CD14-positive monocyte (primary cell): ENCODE data around the gene FOXO1. TPM values are rescaled to one million over a fixed set of nuclear protein-coding genes. Genes with fewer than 3 reads are reported as not detected.

Experiments
- DNase-seq, 3 donors: peaks; one replicate each; pipeline ENCODE4 v3.0.0-alpha.2; 2011 to 2022
- H2AFZ ChIP-seq: 2 replicates; pipeline ENCODE4 v1.6.0; 2012; ENCODE audit warnings: mild to moderate bottlenecking, low read depth, low read length, inconsistent platforms; ENCODE audit not compliant: insufficient read depth, poor library complexity, severe bottlenecking
- H3K27ac ChIP-seq, 2 donors: 1 replicate in 1 of 2; 2 replicates in 1 of 2; pipeline ENCODE4 v1.5.1; 2012 to 2013; ENCODE audit warnings: low read length in 2 of 2, control low read depth in 1 of 2, inconsistent platforms in 1 of 2, low read depth in 1 of 2, mild to moderate bottlenecking in 1 of 2
- H3K27me3 ChIP-seq, 2 donors: one replicate each; pipeline versions ENCODE4 v1.6.0 to v1.6.1; 2011 to 2013; ENCODE audit warnings: low read length in 2 of 2; ENCODE audit not compliant: control insufficient read depth in 2 of 2, insufficient read depth in 2 of 2
- H3K36me3 ChIP-seq, 2 donors: replicated peaks in 1 of 2; 1 replicate in 1 of 2; 2 replicates in 1 of 2; pipeline versions ENCODE4 v1.5.1 to v1.6.1; 2012 to 2013; ENCODE audit warnings: low read length in 2 of 2, control low read depth in 1 of 2, inconsistent platforms in 1 of 2, mild to moderate bottlenecking in 1 of 2; ENCODE audit not compliant: insufficient read depth in 2 of 2, control insufficient read depth in 1 of 2
- H3K4me1 ChIP-seq, 2 donors: 1 replicate in 1 of 2; 2 replicates in 1 of 2; pipeline versions ENCODE4 v1.5.1 to v1.6.1; 2012 to 2013; ENCODE audit warnings: low read length in 2 of 2, control low read depth in 1 of 2, inconsistent platforms in 1 of 2, mild to moderate bottlenecking in 1 of 2, moderate library complexity in 1 of 2; ENCODE audit not compliant: insufficient read depth in 2 of 2, control insufficient read depth in 1 of 2
- H3K4me2 ChIP-seq: replicated peaks from 2 replicates; pipeline ENCODE3; 2012; ENCODE audit warnings: low read length, moderate library complexity, mild to moderate bottlenecking; ENCODE audit not compliant: poor library complexity, severe bottlenecking; ENCODE audit errors: extremely low read depth
- H3K4me3 ChIP-seq, 3 experiments: fragments of 200-600 bp in 1 of 3; sonication (generic) in 1 of 3; replicated peaks in 1 of 3; 1 replicate in 2 of 3; 2 replicates in 1 of 3; pipeline ENCODE4 v1.5.1; 2011 to 2013; ENCODE audit warnings: low read length in 3 of 3, mild to moderate bottlenecking in 3 of 3, control low read depth in 2 of 3, low read depth in 2 of 3, inconsistent platforms in 1 of 3, moderate library complexity in 1 of 3
- H3K79me2 ChIP-seq: 2 replicates; pipeline ENCODE4 v1.6.0; 2012; ENCODE audit warnings: mild to moderate bottlenecking, control low read depth, inconsistent platforms, low read length, moderate library complexity; ENCODE audit not compliant: insufficient read depth
- H3K9ac ChIP-seq: 2 replicates; pipeline ENCODE4 v1.6.0; 2017; ENCODE audit warnings: low read length, mild to moderate bottlenecking; ENCODE audit not compliant: insufficient read depth, poor library complexity, severe bottlenecking
- H3K9me3 ChIP-seq, 2 donors: replicated peaks in 1 of 2; 1 replicate in 1 of 2; 2 replicates in 1 of 2; pipeline versions ENCODE4 v1.5.1 to v1.6.1; 2012 to 2013; ENCODE audit warnings: low read length in 2 of 2, control low read depth in 1 of 2; ENCODE audit not compliant: control insufficient read depth in 1 of 2, insufficient read depth in 1 of 2
- H4K20me1 ChIP-seq: 2 replicates; pipeline ENCODE4 v1.6.0; 2012; ENCODE audit warnings: mild to moderate bottlenecking, low read length, control low read depth, moderate library complexity; ENCODE audit not compliant: insufficient read depth
- H3K27ac Mint-ChIP-seq, 7 donors: one replicate each; pipeline ENCODE4 v1.8.0; 2020; ENCODE audit warnings: mild to moderate bottlenecking in 7 of 7, mixed read lengths in 7 of 7, moderate library complexity in 6 of 7, inconsistent platforms in 2 of 7
- H3K27me3 Mint-ChIP-seq, 3 donors: one replicate each; pipeline ENCODE4 v1.8.0; 2021 to 2022; ENCODE audit warnings: low read depth in 3 of 3, mild to moderate bottlenecking in 3 of 3, mixed read lengths in 3 of 3, moderate library complexity in 3 of 3, inconsistent platforms in 1 of 3
- H3K36me3 Mint-ChIP-seq, 2 donors: one replicate each; pipeline ENCODE4 v1.8.0; 2020; ENCODE audit warnings: mixed read lengths in 2 of 2, inconsistent platforms in 1 of 2, mild to moderate bottlenecking in 1 of 2
- H3K4me1 Mint-ChIP-seq: one replicate; pipeline ENCODE4 v1.8.0; 2020; ENCODE audit warnings: mild to moderate bottlenecking, mixed read lengths
- H3K4me3 Mint-ChIP-seq, 2 donors: one replicate each; pipeline ENCODE4 v1.8.0; 2020; ENCODE audit warnings: mild to moderate bottlenecking in 2 of 2, mixed read lengths in 2 of 2, moderate library complexity in 1 of 2
- H3K9me3 Mint-ChIP-seq, 7 donors: one replicate each; pipeline ENCODE4 v1.8.0; 2020 to 2022; ENCODE audit warnings: mixed read lengths in 7 of 7, mild to moderate bottlenecking in 6 of 7, moderate library complexity in 6 of 7, inconsistent platforms in 2 of 7
- WGBS: methylation state at CpG from one replicate; pipeline ENCODE4 v1.1.5; 2013; ENCODE audit warnings: missing lambda C conversion rate; ENCODE audit not compliant: insufficient coverage; 5-methylcytosine and 5-hydroxymethylcytosine counted together
- intact Hi-C, 2 donors: fragments of 100-400 bp; cut with micrococcal nuclease; formaldehyde crosslinking; loops; one replicate each; pipeline versions ENCODE4 v1.15.0 to v1.15.1; 2023
- polyA plus RNA-seq, 3 donors: library from polyadenylated mRNA; depleted of rRNA in 1 of 3; unstranded in 2 of 3; stranded (reverse) in 1 of 3; fragments of 300-500 nt in 2 of 3; fragments of >200 nt in 1 of 3; fragmentation: Illumina TruSeq in 2 of 3; gene quantifications; 1 replicate in 2 of 3; 2 replicates in 1 of 3; pipeline ENCODE4 v1.2.3, GENCODE V29; 2012 to 2021
- TF ChIP-seq, protein P1 (sequence below): fragments of 200-600 bp; IDR thresholded peaks from one replicate; pipeline ENCODE4 v1.8.0; 2022; ENCODE audit warnings: antibody characterized with exemption, mild to moderate bottlenecking

Gene FOXO1
- polyA plus RNA-seq, 3 donors = 3.1 to 11.3 (median 8.0) TPM

- 100% methylated on average over 5 of the region's 7 CpGs for WGBS
Measured at GRCh38 chr13:40546047-40546446, 120.4 kb downstream of the FOXO1 start.

GRCh38 chr13:40540328-40541044 is 126.0 kb downstream of the FOXO1 start:
- peaks cover 22% of the 10 kb centered on the region for H3K4me1 Mint-ChIP-seq
- peak overlapping the region; percentile 8 to 84 for H3K4me3 Mint-ChIP-seq
- no peaks in the 10 kb centered on the region for H3K27me3 ChIP-seq
- peak overlapping the region; percentile 39 for H3K9ac ChIP-seq
- no CpG with 5 or more reads among the region's 8 CpGs for WGBS
- H3K9me3 Mint-ChIP-seq = no peaks in the 10 kb centered on the region
- H3K36me3 ChIP-seq = no peaks in the 10 kb centered on the region
- TF ChIP-seq, protein P1, sequence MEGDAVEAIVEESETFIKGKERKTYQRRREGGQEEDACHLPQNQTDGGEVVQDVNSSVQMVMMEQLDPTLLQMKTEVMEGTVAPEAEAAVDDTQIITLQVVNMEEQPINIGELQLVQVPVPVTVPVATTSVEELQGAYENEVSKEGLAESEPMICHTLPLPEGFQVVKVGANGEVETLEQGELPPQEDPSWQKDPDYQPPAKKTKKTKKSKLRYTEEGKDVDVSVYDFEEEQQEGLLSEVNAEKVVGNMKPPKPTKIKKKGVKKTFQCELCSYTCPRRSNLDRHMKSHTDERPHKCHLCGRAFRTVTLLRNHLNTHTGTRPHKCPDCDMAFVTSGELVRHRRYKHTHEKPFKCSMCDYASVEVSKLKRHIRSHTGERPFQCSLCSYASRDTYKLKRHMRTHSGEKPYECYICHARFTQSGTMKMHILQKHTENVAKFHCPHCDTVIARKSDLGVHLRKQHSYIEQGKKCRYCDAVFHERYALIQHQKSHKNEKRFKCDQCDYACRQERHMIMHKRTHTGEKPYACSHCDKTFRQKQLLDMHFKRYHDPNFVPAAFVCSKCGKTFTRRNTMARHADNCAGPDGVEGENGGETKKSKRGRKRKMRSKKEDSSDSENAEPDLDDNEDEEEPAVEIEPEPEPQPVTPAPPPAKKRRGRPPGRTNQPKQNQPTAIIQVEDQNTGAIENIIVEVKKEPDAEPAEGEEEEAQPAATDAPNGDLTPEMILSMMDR = no peak
- no peaks in the 10 kb centered on the region for H3K9me3 ChIP-seq
- H4K20me1 ChIP-seq = no peaks in the 10 kb centered on the region
- H3K27me3 Mint-ChIP-seq = peaks cover 0 to 3% (median 1%) of the 10 kb centered on the region in 3 donors
- peaks cover 19 to 27% of the 10 kb centered on the region in 2 donors for H3K4me1 ChIP-seq
- peak overlapping the region; percentile 68 for H3K4me2 ChIP-seq
- intact Hi-C loops = no loop called here
- no peaks in the 10 kb centered on the region for H3K79me2 ChIP-seq
- H3K27ac Mint-ChIP-seq = peak overlapping the region; percentile 82 to 95 (median 90)
- H3K4me3 ChIP-seq = peak overlapping the region in 1 of 3 experiments; percentile 65
- DNase-seq = no peak
- H2AFZ ChIP-seq = peak overlapping the region; percentile 49
- peak overlapping the region in 1 of 2 donors; percentile 81 for H3K27ac ChIP-seq
- H3K36me3 Mint-ChIP-seq = no peaks in the 10 kb centered on the region

More at GRCh38 chr13:40546047-40546446, 120.4 kb downstream of the FOXO1 start:
- Mint-ChIP-seq H3K9me3 (peaks cover 0 to 2% (median 0%) of the 10 kb centered on the region in 7 donors), H3K4me1 (no peaks in the 10 kb centered on the region), H3K27ac (no peak overlapping the region), H3K36me3 (no peaks in the 10 kb centered on the region), H3K27me3 (peaks cover 0 to 4% (median 4%) of the 10 kb centered on the region in 3 donors), H3K4me3 (no peak overlapping the region)
- no peak overlapping the region for H3K4me3 ChIP-seq
- no peaks in the 10 kb centered on the region for H3K9me3 ChIP-seq
- no peaks in the 10 kb centered on the region for H4K20me1 ChIP-seq
- intact Hi-C loops = no loop called here
- no peaks in the 10 kb centered on the region for H3K36me3 ChIP-seq
- H3K27ac ChIP-seq = no peak overlapping the region
- H3K4me2 ChIP-seq = no peak overlapping the region
- H3K4me1 ChIP-seq = no peaks in the 10 kb centered on the region
- no peaks in the 10 kb centered on the region for H3K27me3 ChIP-seq
- no peak overlapping the region for H3K9ac ChIP-seq
- no peak for DNase-seq
- H3K79me2 ChIP-seq = no peaks in the 10 kb centered on the region
- TF ChIP-seq, protein P1 = no peak
- no peak overlapping the region for H2AFZ ChIP-seq
